ENCODE results near the gene WWOX.

DNA sequence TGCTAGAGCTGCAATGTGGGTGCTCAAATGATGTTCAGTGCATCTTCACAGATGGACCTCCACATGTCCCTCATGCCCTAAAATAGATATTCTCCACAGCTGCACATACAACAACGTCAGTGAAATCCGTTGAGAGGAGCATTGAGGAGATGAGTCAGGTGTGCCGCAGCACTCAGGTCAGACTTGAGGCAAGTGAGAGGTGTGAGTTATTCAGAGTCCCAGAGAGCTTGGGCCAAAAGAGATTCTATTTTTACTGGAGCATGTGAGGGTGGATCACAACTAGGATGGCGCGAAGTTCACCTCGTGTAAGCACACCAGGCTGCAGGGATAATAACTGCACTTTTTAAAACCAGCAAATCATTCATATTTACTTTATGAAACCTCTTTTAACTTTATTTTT lies 855.8 kb downstream of the WWOX start:
- TF ChIP-seq, protein P1, sequence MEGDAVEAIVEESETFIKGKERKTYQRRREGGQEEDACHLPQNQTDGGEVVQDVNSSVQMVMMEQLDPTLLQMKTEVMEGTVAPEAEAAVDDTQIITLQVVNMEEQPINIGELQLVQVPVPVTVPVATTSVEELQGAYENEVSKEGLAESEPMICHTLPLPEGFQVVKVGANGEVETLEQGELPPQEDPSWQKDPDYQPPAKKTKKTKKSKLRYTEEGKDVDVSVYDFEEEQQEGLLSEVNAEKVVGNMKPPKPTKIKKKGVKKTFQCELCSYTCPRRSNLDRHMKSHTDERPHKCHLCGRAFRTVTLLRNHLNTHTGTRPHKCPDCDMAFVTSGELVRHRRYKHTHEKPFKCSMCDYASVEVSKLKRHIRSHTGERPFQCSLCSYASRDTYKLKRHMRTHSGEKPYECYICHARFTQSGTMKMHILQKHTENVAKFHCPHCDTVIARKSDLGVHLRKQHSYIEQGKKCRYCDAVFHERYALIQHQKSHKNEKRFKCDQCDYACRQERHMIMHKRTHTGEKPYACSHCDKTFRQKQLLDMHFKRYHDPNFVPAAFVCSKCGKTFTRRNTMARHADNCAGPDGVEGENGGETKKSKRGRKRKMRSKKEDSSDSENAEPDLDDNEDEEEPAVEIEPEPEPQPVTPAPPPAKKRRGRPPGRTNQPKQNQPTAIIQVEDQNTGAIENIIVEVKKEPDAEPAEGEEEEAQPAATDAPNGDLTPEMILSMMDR (IDR thresholded peaks at IDR 0.05), result no peak
- TF ChIP-seq POLR2A (IDR thresholded peaks at IDR 0.05) (no peak), POLR2AphosphoS5 (IDR thresholded peaks at IDR 0.05) (no peak)
